GM23338 (cell line): ENCODE measurements around the gene PEX10.

Experiments
- CREB1 ChIP-seq: fragments of 250-450 bp; sonication (Bioruptor Pico); IDR thresholded peaks from 2 replicates; pipeline ENCODE4 v1.5.0; 2020; ENCODE audit warnings: low read depth, mild to moderate bottlenecking, moderate library complexity
- CTCF ChIP-seq, 2 experiments: fragments of 200-600 bp in 1 of 2; sonication (generic) in 1 of 2; conservative IDR thresholded peaks; 2 replicates each; pipeline versions ENCODE4 v1.5.1 to v1.6.1; 2016 to 2017; ENCODE audit warnings: antibody characterized with exemption in 2 of 2, low read depth in 2 of 2, mild to moderate bottlenecking in 2 of 2, moderate library complexity in 1 of 2
- ETS1 ChIP-seq: IDR thresholded peaks from 2 replicates; pipeline ENCODE4 v1.6.1; 2016; ENCODE audit warnings: antibody characterized with exemption
- EZH2 ChIP-seq: fragments of 200-600 bp; sonication (generic); IDR thresholded peaks from one replicate; pipeline ENCODE4 v1.8.0; 2017; ENCODE audit warnings: antibody characterized with exemption, mild to moderate bottlenecking, low read depth; ENCODE audit not compliant: unreplicated experiment
- EZH2phosphoT487 ChIP-seq: fragments of 200-600 bp; sonication (generic); IDR thresholded peaks from one replicate; pipeline ENCODE4 v1.8.1; 2018; ENCODE audit warnings: antibody characterized with exemption; ENCODE audit not compliant: unreplicated experiment
- JUNB ChIP-seq: IDR thresholded peaks from one replicate; pipeline ENCODE4 v1.6.1; 2016; ENCODE audit warnings: antibody characterized with exemption; ENCODE audit not compliant: unreplicated experiment
- NANOG ChIP-seq: IDR thresholded peaks from 2 replicates; pipeline ENCODE4 v1.6.1; 2016; ENCODE audit warnings: antibody characterized with exemption, borderline replicate concordance
- POLR2AphosphoS5 ChIP-seq: IDR thresholded peaks from 2 replicates; pipeline ENCODE4 v1.6.1; 2016; ENCODE audit warnings: antibody characterized with exemption, low read depth
- REST ChIP-seq: IDR thresholded peaks from one replicate; pipeline ENCODE4 v1.6.1; 2018; ENCODE audit warnings: antibody characterized with exemption; ENCODE audit not compliant: unreplicated experiment
- STAT1 ChIP-seq: IDR thresholded peaks from one replicate; pipeline ENCODE4 v1.6.1; 2016; ENCODE audit warnings: antibody characterized with exemption; ENCODE audit not compliant: unreplicated experiment
- ZNF114 ChIP-seq: fragments of 250-450 bp; sonication (Bioruptor Pico); IDR thresholded peaks from 2 replicates; pipeline ENCODE4 v1.5.0; 2020; ENCODE audit warnings: mild to moderate bottlenecking, moderate library complexity
- ZNF331 ChIP-seq: fragments of 250-450 bp; sonication (Bioruptor Pico); IDR thresholded peaks from 2 replicates; pipeline ENCODE4 v1.5.0; 2020; ENCODE audit warnings: low read depth, mild to moderate bottlenecking, moderate library complexity

GRCh38 chr1:2376261-2376741 is 36.1 kb downstream of the PEX10 start:
- TF ChIP-seq EZH2 (no peak), CTCF (conservative IDR thresholded peaks at IDR 0.05; ENCODE audit: low read depth in 2 of 2) (no peak), EZH2phosphoT487 (no peak), REST (no peak), POLR2AphosphoS5 (no peak), CREB1 (CRISPR knock-in tag) (no peak), NANOG (no peak), ZNF114 (CRISPR knock-in tag) (no peak), ETS1 (no peak), STAT1 (no peak), ZNF331 (CRISPR knock-in tag) (no peak), JUNB (no peak)
